K562 (cell line): Measurements from ENCODE around the gene TOR1AIP2. TPM values are rescaled to one million over a fixed set of nuclear protein-coding genes. Genes with fewer than 3 reads are reported as not detected.

ENCODE experiments used
- ATF4 ChIP-seq: fragments of 450-650 bp; formaldehyde crosslinking; IDR thresholded peaks from 2 replicates; pipeline ENCODE4 v1.4.0; 2022; ENCODE audit warnings: mild to moderate bottlenecking, moderate library complexity
- CEBPB ChIP-seq: fragments of 450-650 bp; IDR thresholded peaks from 2 replicates; pipeline ENCODE4 v1.6.1; 2016; ENCODE audit warnings: missing genetic modification characterization, missing compliant biosample characterization
- CEBPG ChIP-seq, 3 experiments: fragments of 200-800 bp in 1 of 3; sonication (Bioruptor generic) in 1 of 3; sonication (generic) in 1 of 3; formaldehyde crosslinking in 1 of 3; IDR thresholded peaks in 2 of 3; conservative IDR thresholded peaks in 1 of 3; 2 replicates each; pipeline versions ENCODE4 v1.6.1 to v1.8.0; 2016 to 2022; ENCODE audit warnings: missing compliant biosample characterization in 2 of 3, missing genetic modification characterization in 2 of 3, mild to moderate bottlenecking in 1 of 3, missing genetic modification reagents in 1 of 3
- ETV1 ChIP-seq: fragments of 450-650 bp; conservative IDR thresholded peaks from 2 replicates; pipeline ENCODE4 v1.6.1; 2016; ENCODE audit warnings: missing genetic modification characterization, control low read depth, low read depth, missing compliant biosample characterization
- ETV5 ChIP-seq: sonication (generic); formaldehyde crosslinking; IDR thresholded peaks from 2 replicates; pipeline ENCODE4 v1.4.0; 2020; ENCODE audit warnings: low read depth, mild to moderate bottlenecking, missing genetic modification reagents
- GABPA ChIP-seq: fragments of 200-800 bp; sonication (Bioruptor generic); conservative IDR thresholded peaks from 2 replicates; pipeline ENCODE4 v1.6.1; 2016; ENCODE audit warnings: low read depth, missing genetic modification characterization, missing compliant biosample characterization
- HNRNPH1 ChIP-seq: fragments of 200-400 bp; formaldehyde crosslinking; optimal IDR thresholded peaks from 2 replicates; pipeline ENCODE3; 2017; ENCODE audit warnings: low read depth, mild to moderate bottlenecking, low read length, moderate library complexity
- MAZ ChIP-seq, 2 experiments: fragments of 450-650 bp in 1 of 2; sonication (generic) in 1 of 2; formaldehyde crosslinking; IDR thresholded peaks in 1 of 2; conservative IDR thresholded peaks in 1 of 2; 2 replicates each; pipeline versions ENCODE4 v1.4.0 to v1.5.0; 2020; ENCODE audit warnings: mild to moderate bottlenecking in 1 of 2, missing genetic modification reagents in 1 of 2
- RCOR1 ChIP-seq, 2 experiments: IDR thresholded peaks; 2 replicates each; pipeline ENCODE4 v1.6.1; 2012; ENCODE audit warnings: low read depth in 2 of 2, low read length in 2 of 2, borderline replicate concordance in 1 of 2, improper control_type of control experiment in 1 of 2
- TARDBP ChIP-seq: fragments of 450-650 bp; IDR thresholded peaks from 2 replicates; pipeline ENCODE4 v1.6.1; 2016
- ZBTB40 ChIP-seq, 2 experiments: fragments of 450-650 bp in 1 of 2; sonication (generic) in 1 of 2; formaldehyde crosslinking in 1 of 2; IDR thresholded peaks; 2 replicates each; pipeline versions ENCODE4 v1.7.1 to v1.9.0; 2016 to 2022; ENCODE audit warnings: inconsistent platforms in 1 of 2, mild to moderate bottlenecking in 1 of 2, missing genetic modification reagents in 1 of 2
- polyA plus RNA-seq, 8 experiments: library from polyadenylated mRNA; depleted of rRNA in 4 of 8; stranded (reverse) in 5 of 8; unstranded in 3 of 8; fragments of >200 nt; fragmentation: Nextera tagmentation in 2 of 8; fragmentation: Illumina TruSeq in 1 of 8; extraction: Ambion mirVana in 2 of 8; extraction: Trizol in 1 of 8; gene quantifications; 2 replicates each; pipeline versions ENCODE4 v1.2.1 to v1.2.3, GENCODE V29; 2011 to 2014; ENCODE audit warnings: inconsistent platforms in 1 of 8, missing spikeins in 1 of 8
- total RNA-seq, 7 experiments: library from RNA; depleted of rRNA in 6 of 7; stranded (reverse); fragments of >200 nt in 6 of 7; fragmentation: Illumina TruSeq in 2 of 7; extraction: Trizol in 2 of 7; gene quantifications; 2 replicates each; pipeline versions ENCODE4 v1.2.1 to v1.2.3, GENCODE V29; 2011 to 2021; ENCODE audit warnings: low replicate concordance in 1 of 7

TOR1AIP2 gene
- total and polyA plus RNA-seq, 9 of the 15 experiments (the other 6 are each of a cell fraction or from before 2014, with no cell fraction given), result 16.7 to 122 (median 41.4) TPM

- TF ChIP-seq ZBTB40 (IDR thresholded peaks at IDR 0.05) (0 out of 2 replicates have a peak, but pooled peaks have one; percentile 23), ZBTB40 (CRISPR knock-in tag; IDR thresholded peaks at IDR 0.05) (no peak), HNRNPH1 (no peak), CEBPG (CRISPR knock-in tag; IDR thresholded peaks at IDR 0.05) (peak; percentile 61; the same call in 1 of the 2 replicates), CEBPG (tag; conservative IDR thresholded peaks at IDR 0.05 in 1 of 2, IDR thresholded peaks at IDR 0.05 in 1 of 2) (peak; percentile 22 to 72; a peak in 2 of 4 replicates), ETV1 (peak; percentile 62), MAZ (CRISPR knock-in tag; conservative IDR thresholded peaks at IDR 0.05 in 1 of 2, IDR thresholded peaks at IDR 0.05 in 1 of 2) (peak; percentile 32 to 49; a peak in 2 of 4 replicates), ATF4 (peak; percentile 51; the same call in 1 of the 2 replicates), GABPA (peak; percentile 77), RCOR1 (IDR thresholded peaks at IDR 0.05; ENCODE audit: borderline replicate concordance in 1 of 2, low read depth in 2 of 2, low read length in 2 of 2) (peak in 1 of 2 experiments; percentile 74; a peak in 2 of 4 replicates), TARDBP (0 out of 2 replicates have a peak, but pooled peaks have one; percentile 40), CEBPB (tag) (peak; percentile 68), ETV5 (CRISPR knock-in tag) (0 out of 2 replicates have a peak, but pooled peaks have one; percentile 33)
Observed at GRCh38 chr1:179824265-179824664, 53.3 kb downstream of the TOR1AIP2 start (continued).
